ENCODE data around the gene FAAP24. TPM values are rescaled to one million over a fixed set of nuclear protein-coding genes. Genes with fewer than 3 reads are reported as not detected.
"Not testable (repeated sequence)": the region's sequence is repeated elsewhere in the genome, so short reads cannot be mapped to it uniquely, and the experiment has no call there.

The FAAP24 gene
- total and polyA plus RNA-seq, 4 donors = 1.7 to 3.4 (median 2.5) TPM

GRCh38 chr19:32966750-32967149 lies 5.3 kb upstream of the FAAP24 start:
- H3K9me3 ChIP-seq (ENCODE audit: control insufficient read depth, insufficient read depth, low read length) = no peaks in the 10 kb centered on the region
- H3K27me3 ChIP-seq (ENCODE audit: control insufficient read depth, insufficient read depth, low read length) = no peaks in the 10 kb centered on the region
- no peak overlapping the region for H3K4me3 ChIP-seq (ENCODE audit: low read depth, low read length)
- H3K27ac ChIP-seq (ENCODE audit: low read depth, low read length) = no peak overlapping the region
- WGBS (ENCODE audit: insufficient coverage) = 100% methylated on average over 2 of the region's 9 CpGs
- H3K4me1 ChIP-seq (ENCODE audit: control insufficient read depth, insufficient read depth, low read length) = peaks cover 14% of the 10 kb centered on the region
- no peak for DNase-seq (ENCODE audit: low read depth in 4 of 6, low spot score in 6 of 6)
- peaks cover 52% of the 10 kb centered on the region for H3K36me3 ChIP-seq (ENCODE audit: control insufficient read depth, insufficient read depth, low read length)

- 96% methylated on average over 10 of the region's 10 CpGs for WGBS (ENCODE audit: insufficient coverage)
- Histone ChIP-seq H3K4me3 (ENCODE audit: low read depth, low read length) (no peak overlapping the region), H3K27ac (ENCODE audit: low read depth, low read length) (no peak overlapping the region), H3K4me1 (ENCODE audit: control insufficient read depth, insufficient read depth, low read length) (peaks cover 19% of the 10 kb centered on the region), H3K27me3 (ENCODE audit: control insufficient read depth, insufficient read depth, low read length) (no peaks in the 10 kb centered on the region), H3K9me3 (ENCODE audit: control insufficient read depth, insufficient read depth, low read length) (no peaks in the 10 kb centered on the region), H3K36me3 (ENCODE audit: control insufficient read depth, insufficient read depth, low read length) (peaks cover 34% of the 10 kb centered on the region)
- DNase-seq (ENCODE audit: low read depth in 4 of 6, low spot score in 6 of 6) = no peak
Measured at GRCh38 chr19:32969549-32969948, 2.5 kb upstream of the FAAP24 start.

- Histone ChIP-seq H3K36me3 (ENCODE audit: control insufficient read depth, insufficient read depth, low read length) (peaks cover 24% of the 10 kb centered on the region), H3K4me1 (ENCODE audit: control insufficient read depth, insufficient read depth, low read length) (peaks cover 19% of the 10 kb centered on the region), H3K4me3 (ENCODE audit: low read depth, low read length) (peak overlapping the region; percentile 76), H3K27ac (ENCODE audit: low read depth, low read length) (peak overlapping the region; percentile 19), H3K9me3 (ENCODE audit: control insufficient read depth, insufficient read depth, low read length) (no peaks in the 10 kb centered on the region), H3K27me3 (ENCODE audit: control insufficient read depth, insufficient read depth, low read length) (no peaks in the 10 kb centered on the region)
- DNase-seq (ENCODE audit: low read depth in 4 of 6, low spot score in 6 of 6) = peak in 1 of 6 donors; percentile 4
- WGBS (ENCODE audit: insufficient coverage) = 28% methylated on average over 18 of the region's 21 CpGs
Measured at GRCh38 chr19:32971012-32971595, 938 bp upstream of the FAAP24 start.

- DNase-seq (ENCODE audit: low read depth in 4 of 6, low spot score in 6 of 6) = peak; percentile 7 to 78 (median 35)
- no peaks in the 10 kb centered on the region for H3K9me3 ChIP-seq (ENCODE audit: control insufficient read depth, insufficient read depth, low read length)
- peaks cover 7% of the 10 kb centered on the region for H3K4me1 ChIP-seq (ENCODE audit: control insufficient read depth, insufficient read depth, low read length)
- H3K27me3 ChIP-seq (ENCODE audit: control insufficient read depth, insufficient read depth, low read length) = no peaks in the 10 kb centered on the region
- 49% methylated on average over 13 of the region's 14 CpGs for WGBS (ENCODE audit: insufficient coverage)
- no peak overlapping the region for H3K27ac ChIP-seq (ENCODE audit: low read depth, low read length)
- H3K36me3 ChIP-seq (ENCODE audit: control insufficient read depth, insufficient read depth, low read length) = peaks cover 12% of the 10 kb centered on the region
- no peak overlapping the region for H3K4me3 ChIP-seq (ENCODE audit: low read depth, low read length)
Measured at GRCh38 chr19:32976223-32976805, 4.3 kb downstream of the FAAP24 start.

- WGBS (ENCODE audit: insufficient coverage) = 90% methylated on average over 4 of the region's 7 CpGs
- Histone ChIP-seq H3K4me1 (ENCODE audit: control insufficient read depth, insufficient read depth, low read length) (peaks cover 3% of the 10 kb centered on the region), H3K27ac (ENCODE audit: low read depth, low read length) (no peak overlapping the region), H3K4me3 (ENCODE audit: low read depth, low read length) (no peak overlapping the region), H3K27me3 (ENCODE audit: control insufficient read depth, insufficient read depth, low read length) (no peaks in the 10 kb centered on the region), H3K36me3 (ENCODE audit: control insufficient read depth, insufficient read depth, low read length) (peaks cover 12% of the 10 kb centered on the region), H3K9me3 (ENCODE audit: control insufficient read depth, insufficient read depth, low read length) (no peaks in the 10 kb centered on the region)
- DNase-seq (ENCODE audit: low read depth in 4 of 6, low spot score in 6 of 6) = no peak
Measured at GRCh38 chr19:32977280-32977679, 5.2 kb downstream of the FAAP24 start.

- not testable (repeated sequence) for H3K4me3 ChIP-seq (ENCODE audit: low read depth, low read length); H3K4me1 ChIP-seq (ENCODE audit: control insufficient read depth, insufficient read depth, low read length); H3K27me3 ChIP-seq (ENCODE audit: control insufficient read depth, insufficient read depth, low read length); H3K9me3 ChIP-seq (ENCODE audit: control insufficient read depth, insufficient read depth, low read length); DNase-seq (ENCODE audit: low read depth in 4 of 6, low spot score in 6 of 6); H3K27ac ChIP-seq (ENCODE audit: low read depth, low read length)
- H3K36me3 ChIP-seq (ENCODE audit: control insufficient read depth, insufficient read depth, low read length) = peaks cover 12% of the 10 kb centered on the region
- WGBS (ENCODE audit: insufficient coverage) = no CpG with 5 or more reads among the region's 4 CpGs
Measured at GRCh38 chr19:32977813-32978212, 5.8 kb downstream of the FAAP24 start.

GRCh38 chr19:32979807-32980206 lies 7.8 kb downstream of the FAAP24 start:
- H3K27me3 ChIP-seq (ENCODE audit: control insufficient read depth, insufficient read depth, low read length); H3K27ac ChIP-seq (ENCODE audit: low read depth, low read length); DNase-seq (ENCODE audit: low read depth in 4 of 6, low spot score in 6 of 6); H3K4me3 ChIP-seq (ENCODE audit: low read depth, low read length); H3K9me3 ChIP-seq (ENCODE audit: control insufficient read depth, insufficient read depth, low read length); H3K4me1 ChIP-seq (ENCODE audit: control insufficient read depth, insufficient read depth, low read length): not testable (repeated sequence)
- WGBS (ENCODE audit: insufficient coverage) = no CpG with 5 or more reads among the region's 7 CpGs
- peaks cover 12% of the 10 kb centered on the region for H3K36me3 ChIP-seq (ENCODE audit: control insufficient read depth, insufficient read depth, low read length)

- not testable (repeated sequence) for H3K4me3 ChIP-seq (ENCODE audit: low read depth, low read length); H3K9me3 ChIP-seq (ENCODE audit: control insufficient read depth, insufficient read depth, low read length)
Measured at GRCh38 chr19:32982488-32982887, 10.4 kb downstream of the FAAP24 start.

GRCh38 chr19:32988254-32988653 lies 16.2 kb downstream of the FAAP24 start:
- H3K27ac ChIP-seq (ENCODE audit: low read depth, low read length); DNase-seq (ENCODE audit: low read depth in 4 of 6, low spot score in 6 of 6); H3K27me3 ChIP-seq (ENCODE audit: control insufficient read depth, insufficient read depth, low read length); H3K9me3 ChIP-seq (ENCODE audit: control insufficient read depth, insufficient read depth, low read length); H3K4me3 ChIP-seq (ENCODE audit: low read depth, low read length); H3K4me1 ChIP-seq (ENCODE audit: control insufficient read depth, insufficient read depth, low read length): not testable (repeated sequence)
- 86% methylated on average over 5 of the region's 5 CpGs for WGBS (ENCODE audit: insufficient coverage)
- peaks cover 11% of the 10 kb centered on the region for H3K36me3 ChIP-seq (ENCODE audit: control insufficient read depth, insufficient read depth, low read length)

More at GRCh38 chr19:32982488-32982887, 10.4 kb downstream of the FAAP24 start:
- not testable (repeated sequence) for DNase-seq (ENCODE audit: low read depth in 4 of 6, low spot score in 6 of 6); H3K27me3 ChIP-seq (ENCODE audit: control insufficient read depth, insufficient read depth, low read length); H3K36me3 ChIP-seq (ENCODE audit: control insufficient read depth, insufficient read depth, low read length); H3K4me1 ChIP-seq (ENCODE audit: control insufficient read depth, insufficient read depth, low read length); H3K27ac ChIP-seq (ENCODE audit: low read depth, low read length)
- WGBS (ENCODE audit: insufficient coverage) = 96% methylated on average over 2 of the region's 6 CpGs

GRCh38 chr19:32988724-32989123 lies 16.7 kb downstream of the FAAP24 start:
- Histone ChIP-seq H3K27me3 (ENCODE audit: control insufficient read depth, insufficient read depth, low read length) (no peaks in the 10 kb centered on the region), H3K27ac (ENCODE audit: low read depth, low read length) (no peak overlapping the region), H3K36me3 (ENCODE audit: control insufficient read depth, insufficient read depth, low read length) (peaks cover 11% of the 10 kb centered on the region), H3K4me1 (ENCODE audit: control insufficient read depth, insufficient read depth, low read length) (no peaks in the 10 kb centered on the region), H3K4me3 (ENCODE audit: low read depth, low read length) (no peak overlapping the region), H3K9me3 (ENCODE audit: control insufficient read depth, insufficient read depth, low read length) (no peaks in the 10 kb centered on the region)
- 96% methylated on average over 3 of the region's 5 CpGs for WGBS (ENCODE audit: insufficient coverage)
- no peak for DNase-seq (ENCODE audit: low read depth in 4 of 6, low spot score in 6 of 6)
